NB4 (cell line): ENCODE measurements around the gene CACYBP.
A peak's percentile ranks its signal among the peaks of the same experiment; 100 is the strongest.

ENCODE experiments used
- DNase-seq: peaks from one replicate; pipeline ENCODE4 v3.0.0; 2010; ENCODE audit warnings: low read depth
- H3K4me3 ChIP-seq: one replicate; pipeline ENCODE4 v1.5.1; 2011; ENCODE audit warnings: mild to moderate bottlenecking, low read depth, low read length, moderate library complexity
- CTCF ChIP-seq: IDR thresholded peaks from one replicate; pipeline ENCODE4 v1.5.1; 2012; ENCODE audit warnings: low read depth, low read length
- MAX ChIP-seq: IDR thresholded peaks from 2 replicates; pipeline ENCODE4 v1.6.1; 2011; ENCODE audit warnings: low read depth, low read length
- MYC ChIP-seq: IDR thresholded peaks from 2 replicates; pipeline ENCODE4 v1.6.1; 2011; ENCODE audit warnings: low read depth, low read length
- POLR2A ChIP-seq: IDR thresholded peaks from 2 replicates; pipeline ENCODE4 v1.6.1; 2011; ENCODE audit warnings: mild to moderate bottlenecking; ENCODE audit not compliant: insufficient read length; ENCODE audit errors: extremely low read depth

The CACYBP gene

GRCh38 chr1:175002910-175003517, 3.3 kb downstream of the CACYBP start:
- no peak for DNase-seq
- no peak for TF ChIP-seq POLR2A
- peak overlapping the region; percentile 96 for H3K4me3 ChIP-seq

GRCh38 chr1:175003521-175003920, 3.8 kb downstream of the CACYBP start:
- H3K4me3 ChIP-seq = peak overlapping the region; percentile 96
- DNase-seq = no peak
- no peak for TF ChIP-seq MYC
- no peak for TF ChIP-seq CTCF
- no peak for TF ChIP-seq MAX
- TF ChIP-seq POLR2A = no peak

GRCh38 chr1:175005085-175005783, 5.5 kb downstream of the CACYBP start:
- peak overlapping the region; percentile 26 for H3K4me3 ChIP-seq
- TF ChIP-seq POLR2A (no peak), MAX (no peak), MYC (no peak), CTCF (no peak)
- DNase-seq = no peak

- no peak overlapping the region for H3K4me3 ChIP-seq
- no peak for DNase-seq
- TF ChIP-seq MAX (no peak), MYC (no peak), CTCF (no peak), POLR2A (no peak)
Measured at GRCh38 chr1:175009532-175009931, 9.8 kb downstream of the CACYBP start.

GRCh38 chr1:175013445-175013844, 13.7 kb downstream of the CACYBP start:
- no peak for DNase-seq
- H3K4me3 ChIP-seq = no peak overlapping the region
- no peak for TF ChIP-seq MYC
- no peak for TF ChIP-seq MAX
- TF ChIP-seq POLR2A = no peak
- no peak for TF ChIP-seq CTCF

GRCh38 chr1:175015243-175015642, 15.5 kb downstream of the CACYBP start:
- TF ChIP-seq MYC = no peak
- TF ChIP-seq CTCF = no peak
- TF ChIP-seq MAX = no peak
- H3K4me3 ChIP-seq = no peak overlapping the region
- no peak for DNase-seq
